HG03064 (cell line): ENCODE measurements around the gene PLEKHG3.
"Not testable (repeated sequence)": the region's sequence is repeated elsewhere in the genome, so short reads cannot be mapped to it uniquely, and the experiment has no call there.

Experiments
- ATAC-seq: cut with Tn5 transposase; IDR thresholded peaks from one replicate; pipeline ENCODE4 v1.9.1; 2021; ENCODE audit warnings: low read depth; ENCODE audit not compliant: unreplicated experiment

The PLEKHG3 gene

DNA sequence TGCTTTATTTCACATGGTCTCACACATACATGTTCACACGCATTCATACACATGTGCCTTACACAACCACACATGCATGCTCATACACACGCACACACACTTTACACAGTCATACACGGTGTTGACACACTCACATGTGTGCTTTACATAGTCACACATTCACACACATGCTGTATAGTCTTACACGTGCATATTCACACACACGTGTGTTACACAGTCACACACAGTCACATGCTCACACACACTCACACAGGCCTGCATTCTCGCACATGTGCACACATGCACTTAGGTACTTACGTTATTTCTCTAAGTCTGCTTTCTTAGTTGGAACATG, 18.0 kb upstream of the PLEKHG3 start:
- no peak for ATAC-seq

DNA sequence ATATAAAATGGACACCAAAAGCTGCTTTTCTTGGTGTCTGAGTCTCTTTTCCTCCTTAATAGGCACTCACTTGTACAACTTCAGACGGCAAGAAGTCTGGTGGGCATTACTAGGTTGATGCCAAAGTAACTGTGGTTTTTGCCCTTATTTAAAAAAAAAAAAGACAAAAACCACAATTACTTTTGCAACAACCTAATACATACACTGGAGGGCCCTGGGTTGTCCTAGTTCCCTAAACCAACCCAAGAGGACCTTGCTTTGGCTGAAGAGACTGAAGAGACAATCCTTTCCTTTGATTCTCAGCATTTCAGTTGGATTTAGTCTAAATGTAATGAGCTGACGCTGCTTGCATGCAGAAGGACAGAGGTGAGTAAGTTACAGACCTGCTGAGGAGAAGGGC, 16.2 kb upstream of the PLEKHG3 start:
- ATAC-seq = no peak

DNA sequence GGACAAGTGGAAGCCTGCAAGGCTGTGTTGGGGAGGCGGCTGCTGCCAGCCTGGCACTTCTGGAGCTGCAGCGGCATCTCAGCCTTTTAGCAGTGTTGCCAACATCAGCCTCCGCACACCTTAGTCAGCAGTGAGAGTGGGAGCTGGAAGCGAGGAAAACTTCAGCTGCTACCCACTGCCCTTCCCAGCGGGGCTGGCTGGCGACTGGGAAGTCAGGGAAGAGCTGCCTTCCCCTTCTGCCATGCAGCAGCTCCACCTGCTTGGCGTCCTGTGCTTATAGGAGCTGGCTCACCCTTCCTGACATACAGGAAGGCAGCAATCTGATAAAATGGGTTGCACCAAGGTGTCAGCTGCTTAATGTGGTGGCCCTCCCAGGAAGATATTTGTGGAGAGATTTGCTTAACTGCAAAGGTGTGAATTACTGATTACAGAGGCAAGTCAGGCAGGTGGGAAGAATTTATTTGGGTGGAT, 15.4 kb upstream of the PLEKHG3 start:
- ATAC-seq = no peak

DNA sequence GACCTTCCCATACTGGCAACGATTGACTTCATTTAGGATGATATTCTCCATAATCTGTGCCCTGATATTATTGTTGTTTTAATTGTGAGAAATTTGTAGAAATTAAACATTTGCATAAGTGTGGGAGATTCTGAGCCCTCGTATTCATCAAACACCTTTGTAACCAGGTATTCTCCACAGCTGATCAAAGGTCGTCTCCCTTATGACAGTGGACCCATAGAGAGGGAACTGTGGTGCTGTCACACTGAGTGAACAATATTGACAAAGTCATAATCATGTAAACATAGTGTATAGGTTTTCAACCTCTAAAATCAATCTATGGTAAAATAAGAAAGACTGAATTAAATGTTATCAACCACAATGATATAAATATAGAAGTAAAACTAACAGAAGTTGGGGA, 14.9 kb upstream of the PLEKHG3 start:
- ATAC-seq = no peak

DNA sequence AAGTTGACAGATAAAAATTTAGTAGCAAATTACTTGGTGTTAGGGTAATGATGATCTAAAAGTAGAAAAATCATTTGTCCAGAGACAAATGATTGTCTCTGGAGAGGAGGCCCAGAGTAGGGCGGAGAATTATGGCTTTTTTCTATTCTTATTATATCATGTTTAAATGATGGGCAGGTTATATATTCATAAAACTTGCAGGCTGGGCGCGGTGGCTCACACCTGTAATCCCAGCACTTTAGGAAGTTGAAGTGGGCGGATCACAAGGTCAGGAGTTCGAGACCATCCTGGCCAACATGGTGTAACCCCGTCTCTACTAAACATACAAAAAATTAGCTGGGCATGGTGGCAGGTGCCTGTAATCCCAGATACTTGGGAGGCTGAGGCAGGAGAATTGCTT, 13.6 kb upstream of the PLEKHG3 start:
- not testable (repeated sequence) for ATAC-seq

DNA sequence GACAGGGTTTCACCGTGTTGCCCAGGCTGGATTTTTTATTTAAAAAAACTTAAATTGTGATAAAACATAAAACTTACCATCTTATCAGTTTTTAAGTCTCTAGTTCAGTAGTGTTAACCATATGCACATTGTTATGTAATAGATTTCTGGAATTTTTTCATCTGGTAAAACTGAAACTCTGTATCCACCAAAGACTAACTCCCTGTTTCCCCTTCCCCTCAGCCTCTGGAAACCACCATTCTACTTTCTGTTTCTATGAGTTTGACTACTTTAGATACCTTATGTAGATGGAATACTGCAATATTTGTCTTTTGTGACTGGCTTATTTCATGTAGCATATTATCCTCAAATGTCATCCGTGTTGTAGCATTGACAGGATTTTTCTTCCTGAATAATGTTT, 12.8 kb upstream of the PLEKHG3 start:
- ATAC-seq = no peak

DNA sequence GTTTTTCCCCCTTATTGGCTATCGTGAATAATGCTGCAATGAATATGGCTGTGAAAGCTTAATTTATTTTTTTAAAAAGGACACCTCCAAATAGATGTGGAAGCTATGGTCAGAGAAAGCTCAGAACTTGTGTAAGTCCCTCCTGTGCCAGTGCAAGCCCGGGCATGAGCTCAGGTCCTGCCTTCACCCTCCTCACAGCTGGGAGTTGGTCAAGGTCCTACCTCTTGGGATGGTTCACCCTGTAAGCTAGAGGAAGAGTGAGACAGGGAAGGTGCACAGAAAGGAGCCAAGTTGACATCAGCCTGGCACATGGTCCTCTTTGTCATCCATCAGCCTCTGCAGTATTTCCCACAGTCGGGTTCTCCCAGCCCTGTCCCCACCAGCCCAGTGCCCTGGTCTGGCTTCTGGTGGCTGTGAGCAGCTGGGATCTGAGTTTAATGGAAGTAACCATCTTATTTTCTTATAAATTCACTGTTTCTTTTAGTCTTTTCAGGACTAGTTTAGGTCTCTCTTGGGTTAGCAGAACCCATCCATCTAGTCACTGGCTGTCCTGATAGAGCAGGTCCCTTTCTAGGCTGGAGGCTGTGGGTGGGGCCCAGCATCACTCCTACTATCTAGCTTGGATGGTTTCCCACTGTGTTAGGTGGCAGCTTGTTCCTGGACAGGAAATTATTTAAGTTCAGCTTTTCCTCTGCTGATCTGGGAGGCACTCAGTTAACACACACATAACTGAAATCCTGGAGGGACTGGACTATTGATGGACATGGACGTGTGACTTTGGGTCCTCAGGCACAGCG, 11.8 kb upstream of the PLEKHG3 start:
- no peak for ATAC-seq

DNA sequence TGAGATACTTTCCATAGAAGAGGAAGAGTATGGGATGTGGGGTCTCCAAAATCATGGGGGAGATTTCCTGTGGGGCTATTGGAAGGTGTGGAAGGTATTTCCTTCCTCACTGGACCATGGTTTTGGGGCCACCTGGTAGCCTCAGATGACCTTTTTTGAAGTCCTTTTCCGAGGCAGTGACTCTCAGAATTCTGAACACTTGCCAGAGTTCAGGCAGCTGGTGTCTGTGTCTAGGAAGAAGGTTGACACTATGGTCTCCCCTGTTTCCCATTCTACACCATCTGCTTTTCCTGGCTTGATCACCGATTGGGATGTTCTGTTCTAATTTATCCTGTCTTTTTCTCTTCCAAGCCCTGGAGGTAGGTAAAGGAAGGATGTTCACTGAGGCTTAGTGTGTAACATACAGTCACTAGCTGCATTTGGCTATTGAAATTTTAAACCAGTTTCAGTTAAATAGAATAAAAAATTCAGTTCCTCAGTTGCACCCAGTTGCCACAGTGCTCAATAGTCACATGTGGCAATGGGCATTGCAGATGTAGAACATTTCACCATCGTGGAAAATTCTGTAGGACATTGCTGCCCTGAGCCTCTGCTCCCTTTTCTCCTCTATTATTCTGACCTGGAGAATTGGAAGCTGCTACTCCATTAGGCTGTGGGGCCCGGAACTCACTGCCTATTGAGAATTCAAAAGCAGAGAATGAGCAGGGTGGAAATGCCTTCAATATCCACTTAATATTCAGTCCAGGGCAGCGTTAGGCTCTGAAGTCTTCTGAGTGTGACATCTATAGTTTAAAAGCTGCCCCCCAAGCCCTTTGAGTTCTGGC, 11.0 kb upstream of the PLEKHG3 start:
- ATAC-seq = no peak

DNA sequence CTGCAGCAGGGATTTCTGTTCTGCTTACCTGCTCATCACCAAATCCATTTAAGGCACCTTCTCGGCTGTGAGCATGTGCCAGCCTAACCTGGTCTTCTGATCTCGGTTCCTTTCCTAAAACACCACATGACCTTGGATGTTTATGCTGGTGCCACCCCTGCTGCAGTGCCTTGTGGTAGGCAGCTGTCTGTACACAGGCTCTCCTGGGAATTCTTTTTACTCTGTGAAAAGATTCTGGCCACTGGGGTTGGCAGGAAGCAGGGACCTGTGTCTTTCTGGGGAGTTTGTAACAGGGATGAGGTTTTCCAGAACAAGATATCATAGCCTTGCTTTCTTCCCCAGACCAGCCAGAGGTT, 10.4 kb upstream of the PLEKHG3 start:
- ATAC-seq = no peak

DNA sequence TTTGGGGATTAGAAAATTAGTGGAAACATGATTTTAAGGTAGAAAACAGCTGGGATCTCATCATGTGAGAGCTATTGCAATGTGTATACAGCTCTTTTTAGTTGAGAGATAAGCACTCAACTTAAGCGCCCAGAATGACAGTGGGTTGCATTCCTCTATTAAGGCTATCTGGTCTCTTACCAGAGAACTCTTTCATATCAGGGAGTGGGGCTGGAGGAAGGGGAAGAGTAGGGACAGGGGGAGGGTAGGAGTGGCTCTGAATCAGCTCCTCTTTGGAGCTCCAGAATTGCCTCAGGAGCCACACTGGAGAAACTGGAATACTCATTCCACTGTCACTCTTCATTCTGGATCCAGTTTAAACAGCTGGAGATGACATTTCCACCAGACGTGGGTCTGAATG, 9.2 kb upstream of the PLEKHG3 start:
- no peak for ATAC-seq

DNA sequence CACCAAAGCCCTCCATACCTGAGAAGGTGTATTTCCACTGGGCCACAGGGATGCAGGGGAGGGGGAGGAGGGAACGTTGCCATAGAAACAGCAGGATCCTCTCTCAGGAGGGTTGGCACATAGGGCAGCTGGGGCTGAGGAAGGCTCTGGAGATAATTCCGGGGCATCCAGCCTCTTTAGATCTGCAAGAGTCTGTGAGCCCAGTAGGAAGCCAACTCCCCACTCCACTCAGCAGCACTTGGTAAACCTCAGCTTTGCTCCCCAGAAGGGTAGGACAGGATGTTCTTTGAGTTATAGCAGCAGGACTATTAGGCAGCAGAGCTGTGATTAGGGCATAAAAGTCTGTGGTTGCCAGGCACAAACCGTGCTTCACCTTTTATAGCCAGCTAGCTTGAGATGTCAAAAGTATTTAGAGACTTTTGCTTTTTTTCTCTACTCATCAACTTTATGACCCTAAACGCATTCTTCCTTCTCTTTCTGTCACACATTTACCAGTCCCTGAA, 7.8 kb upstream of the PLEKHG3 start:
- ATAC-seq = no peak

DNA sequence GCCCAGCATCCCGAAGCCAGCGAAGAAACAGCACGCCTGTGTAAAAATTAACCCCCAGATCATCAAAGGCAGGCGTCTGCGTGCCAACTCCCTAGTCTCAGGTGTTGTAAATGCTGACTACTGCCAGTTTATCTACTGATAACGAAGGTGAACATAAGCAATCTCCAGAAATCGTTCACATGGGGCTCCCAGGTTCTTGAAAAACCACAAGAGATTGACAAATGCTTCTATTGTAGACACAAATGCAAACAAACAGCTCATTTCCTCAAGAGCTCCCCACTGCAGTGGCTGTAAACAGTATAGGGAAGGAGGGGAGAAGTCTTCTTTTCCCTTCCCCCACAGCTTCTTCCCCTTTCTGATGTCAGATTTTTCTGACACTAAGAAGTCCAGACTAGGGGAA, 5.3 kb upstream of the PLEKHG3 start:
- no peak for ATAC-seq

DNA sequence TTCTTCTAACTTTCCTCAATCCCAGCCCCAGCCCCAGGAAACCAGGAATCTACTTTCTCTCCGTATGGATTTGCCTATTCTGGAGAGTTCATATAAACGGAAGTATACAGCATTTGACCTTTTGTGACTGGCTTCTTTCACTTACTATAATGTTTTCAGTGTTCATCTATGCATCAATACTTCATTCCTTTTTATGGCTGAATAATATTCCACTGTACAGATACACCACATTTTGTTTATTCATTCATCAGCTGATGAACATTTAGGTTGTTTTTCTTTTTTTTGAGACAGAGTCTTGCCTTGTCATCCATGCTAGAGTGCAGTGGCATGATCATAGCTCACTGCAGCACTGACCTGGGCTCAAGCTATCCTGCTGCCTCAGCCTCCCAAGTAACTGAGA, 3.9 kb upstream of the PLEKHG3 start:
- no peak for ATAC-seq

DNA sequence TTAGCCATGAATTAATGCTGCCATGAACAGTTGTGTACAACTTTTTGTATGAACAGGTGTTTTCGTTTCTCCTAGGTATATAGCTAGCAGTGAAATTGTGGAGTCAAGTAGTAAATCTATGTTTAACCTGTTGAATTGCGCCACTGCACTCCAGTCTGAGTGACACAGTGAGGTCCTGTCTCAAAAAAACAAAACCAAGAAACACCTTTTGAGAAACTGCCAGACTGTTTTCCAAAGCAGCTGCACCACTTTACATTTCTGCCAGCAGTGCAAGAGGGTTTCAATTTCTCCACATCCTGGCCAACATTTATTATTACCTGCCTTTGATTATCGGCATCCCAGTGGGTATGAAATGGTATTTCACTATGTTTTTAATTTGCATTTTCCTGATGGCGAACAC, 3.3 kb upstream of the PLEKHG3 start:
- ATAC-seq = no peak

DNA sequence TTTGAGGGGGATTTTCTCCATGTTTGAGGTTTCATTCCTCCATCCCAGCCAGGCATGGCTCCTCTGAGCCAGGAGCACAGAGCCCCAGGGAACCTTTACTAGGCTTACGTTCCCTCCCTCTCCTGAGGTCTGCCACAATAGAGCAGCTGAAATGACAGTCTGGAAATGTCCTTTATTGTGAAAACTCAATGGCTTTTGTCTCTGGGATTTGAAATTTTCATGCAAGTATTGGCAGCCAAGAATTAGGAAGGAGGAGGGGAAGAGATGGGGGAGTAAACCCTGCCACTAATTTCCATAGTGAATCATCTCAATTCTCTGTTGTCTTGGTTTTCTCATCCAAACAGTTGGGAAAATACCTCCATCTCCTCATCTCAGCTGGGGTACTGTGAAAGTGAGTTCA, 2.6 kb upstream of the PLEKHG3 start:
- no peak for ATAC-seq

DNA sequence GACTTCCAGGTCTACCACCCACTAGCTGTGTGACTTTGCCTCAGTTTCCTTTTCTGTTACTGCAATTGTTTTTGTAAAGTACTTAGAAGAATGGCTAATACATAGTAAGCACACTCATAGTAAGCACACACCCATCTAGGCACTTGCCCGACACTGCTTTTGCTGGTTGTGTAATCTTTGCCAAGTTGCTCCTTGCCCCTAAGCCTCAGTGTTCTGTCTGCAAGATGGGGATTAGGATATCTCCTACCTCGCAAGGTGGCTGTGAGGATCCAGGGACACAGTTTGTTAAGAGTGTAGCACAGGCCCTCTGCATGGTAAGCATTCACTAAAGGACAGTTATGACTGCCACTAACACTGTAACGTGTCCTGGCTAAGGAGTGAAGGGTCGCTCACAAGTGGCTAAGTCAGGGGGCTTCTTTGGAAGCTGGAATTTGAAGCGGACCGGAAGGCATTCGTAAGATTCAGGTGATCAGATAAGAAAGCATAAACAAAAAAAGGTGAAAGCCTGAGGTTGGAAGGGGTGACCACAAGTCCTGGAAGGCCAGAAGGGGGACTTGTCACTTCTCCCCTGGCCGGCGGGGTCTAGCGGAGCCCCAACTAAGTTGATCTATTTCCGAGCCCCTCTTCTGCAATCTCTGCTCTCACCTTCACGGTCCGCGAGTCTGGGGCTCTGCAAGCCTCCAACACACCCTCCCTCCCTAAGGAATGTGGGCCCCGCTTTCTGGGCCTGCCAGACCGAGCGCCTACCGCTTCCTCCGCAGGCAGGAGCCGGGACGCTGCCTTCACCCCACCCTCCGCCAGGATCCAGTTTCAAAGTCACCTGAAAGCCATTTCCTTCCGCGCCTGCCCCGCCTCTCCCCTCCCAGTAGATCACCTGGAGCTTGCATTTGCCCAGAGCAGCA, 1.5 kb upstream of the PLEKHG3 start:
- no peak for ATAC-seq

DNA sequence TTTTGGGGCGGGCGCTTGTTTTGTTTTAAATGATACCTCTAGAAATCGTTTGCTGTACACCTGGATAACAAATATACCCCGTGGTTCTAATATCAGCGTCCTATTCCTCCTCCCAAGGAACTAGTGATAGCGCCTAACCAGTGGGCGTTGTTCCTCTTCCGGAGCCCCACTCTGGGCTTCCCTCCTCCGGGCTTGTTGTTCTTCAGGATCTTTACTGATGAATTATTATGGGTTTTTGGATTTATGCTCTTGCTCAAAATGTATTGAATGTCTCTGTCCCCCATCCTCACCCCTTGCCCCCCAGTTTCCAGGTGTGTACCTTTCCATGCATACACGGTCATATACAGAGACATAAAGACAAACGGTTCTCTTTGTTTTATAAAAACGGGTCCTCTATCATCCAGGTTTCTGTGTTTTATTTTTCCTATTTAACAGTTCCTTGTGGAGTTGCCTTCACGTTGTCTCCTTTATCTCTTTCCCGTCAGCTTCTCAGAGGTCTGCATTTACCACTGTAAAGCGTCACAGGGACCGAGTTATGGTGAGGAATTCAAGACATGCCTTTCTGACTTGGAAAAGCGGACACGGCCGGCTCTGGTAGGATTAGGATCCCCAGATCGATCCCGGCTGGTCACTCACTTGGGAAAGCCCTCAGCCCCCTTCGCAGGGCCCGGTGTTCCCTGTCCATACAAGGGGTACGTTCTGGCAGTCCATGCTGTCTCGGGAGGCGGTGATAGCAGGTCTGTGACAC, 655 bp upstream of the PLEKHG3 start:
- no peak for ATAC-seq

DNA sequence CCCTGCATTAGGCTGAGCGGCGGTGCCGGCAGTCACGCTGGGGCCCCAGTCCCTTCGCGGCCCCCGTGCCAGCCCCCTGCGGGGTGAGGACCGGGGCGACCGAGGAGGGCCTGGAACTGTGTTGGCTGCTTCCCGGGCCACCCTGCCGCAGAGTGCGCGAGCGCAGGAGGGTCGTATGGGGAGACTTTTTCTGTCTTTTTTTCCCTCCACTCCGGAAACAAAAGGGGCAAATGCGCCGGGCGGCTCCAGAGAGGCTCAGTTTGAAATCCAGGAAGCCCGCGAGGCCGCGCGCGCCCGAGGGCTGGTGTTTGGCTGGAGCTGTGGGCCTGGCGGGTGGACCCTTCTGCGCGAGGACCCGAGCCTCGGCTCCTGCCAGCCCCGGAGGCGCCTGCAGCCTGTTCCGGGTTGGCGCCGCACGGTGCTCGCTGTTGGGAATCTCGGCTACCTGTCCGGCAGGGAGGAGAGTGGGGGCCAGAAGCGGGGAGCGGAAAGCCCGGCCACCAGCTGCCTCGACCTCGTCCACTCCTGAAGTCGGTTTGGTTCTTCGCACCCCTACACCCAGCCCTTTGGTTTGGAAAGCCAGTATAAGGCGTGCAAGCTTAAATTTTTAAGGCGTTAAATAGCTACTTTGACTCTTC, 638 bp downstream of the PLEKHG3 start:
- ATAC-seq = no peak

DNA sequence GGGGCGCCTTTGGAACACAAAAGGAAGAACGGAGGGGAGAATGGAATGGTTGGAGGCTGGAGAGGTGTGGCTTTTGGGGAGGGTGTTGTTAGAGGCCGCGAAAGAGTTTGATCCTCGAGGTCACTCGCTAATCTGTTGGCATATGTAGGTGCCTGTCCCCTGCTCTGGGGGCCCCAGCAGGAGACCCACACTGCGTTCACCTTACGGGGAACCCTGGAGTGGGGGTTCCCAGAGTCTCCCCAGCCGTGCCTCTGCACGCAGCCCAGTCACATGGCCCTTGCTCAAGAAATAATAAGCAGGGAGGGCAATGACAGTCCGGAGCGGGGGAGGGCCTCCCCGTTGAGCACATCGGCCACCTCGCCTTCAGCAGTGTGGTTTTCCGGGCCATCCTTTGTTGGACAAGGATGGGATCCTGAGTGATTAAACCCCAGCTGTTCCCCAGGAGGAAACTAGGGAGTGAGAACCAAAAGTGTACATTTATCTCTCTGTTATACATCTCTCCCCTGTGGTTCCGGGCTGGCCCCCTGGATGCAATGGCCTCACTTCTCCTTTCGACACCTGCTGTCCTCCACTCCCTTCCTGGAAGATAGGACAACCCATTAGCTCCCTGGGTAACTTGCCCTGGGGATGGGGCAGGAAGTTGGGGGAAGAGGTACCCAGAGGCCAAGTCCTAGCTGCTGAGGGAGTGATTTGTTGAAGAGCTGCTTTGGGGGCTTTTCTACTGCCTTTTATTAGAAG, 1.3 kb downstream of the PLEKHG3 start:
- no peak for ATAC-seq
